WERI-Rb-1 (cell line): ENCODE data around the gene ARIH2.
A peak's percentile ranks its signal among the peaks of the same experiment; 100 is the strongest.

Experiments used
- DNase-seq: peaks from one replicate; pipeline ENCODE4 v3.0.0-alpha.2; 2020
- H3K27ac ChIP-seq: fragments of 250-450 bp; sonication (Bioruptor Pico); 2 replicates; pipeline ENCODE4 v1.5.1; 2020; ENCODE audit warnings: mild to moderate bottlenecking, moderate library complexity
- H3K27me3 ChIP-seq: fragments of 250-450 bp; sonication (Bioruptor Pico); 2 replicates; pipeline ENCODE4 v1.5.1; 2021; ENCODE audit warnings: mild to moderate bottlenecking, low read depth, moderate library complexity; ENCODE audit not compliant: insufficient read depth, severe bottlenecking
- H3K36me3 ChIP-seq: fragments of 250-450 bp; sonication (Bioruptor Pico); 2 replicates; pipeline ENCODE4 v1.5.1; 2020; ENCODE audit warnings: mild to moderate bottlenecking, moderate library complexity
- H3K4me3 ChIP-seq: 2 replicates; pipeline ENCODE4 v1.5.1; 2011; ENCODE audit warnings: low read depth, mild to moderate bottlenecking, control low read depth, low read length
- H3K9me3 ChIP-seq: fragments of 250-450 bp; sonication (Bioruptor Pico); 2 replicates; pipeline ENCODE4 v1.5.1; 2021; ENCODE audit warnings: mild to moderate bottlenecking, moderate library complexity; ENCODE audit not compliant: severe bottlenecking
- CTCF ChIP-seq: IDR thresholded peaks from 2 replicates; pipeline ENCODE4 v1.5.1; 2011; ENCODE audit warnings: low read depth, mild to moderate bottlenecking, control low read depth, inconsistent platforms, low read length

ARIH2 gene

GRCh38 chr3:48996640-48997039, 78.0 kb downstream of the ARIH2 start:
- no peaks in the 10 kb centered on the region for H3K27me3 ChIP-seq
- DNase-seq, result no peak
- TF ChIP-seq CTCF, result no peak
- H3K36me3 ChIP-seq, result peaks cover 23% of the 10 kb centered on the region
- H3K9me3 ChIP-seq, result no peaks in the 10 kb centered on the region
- H3K27ac ChIP-seq, result no peak overlapping the region
- no peak overlapping the region for H3K4me3 ChIP-seq

DNA sequence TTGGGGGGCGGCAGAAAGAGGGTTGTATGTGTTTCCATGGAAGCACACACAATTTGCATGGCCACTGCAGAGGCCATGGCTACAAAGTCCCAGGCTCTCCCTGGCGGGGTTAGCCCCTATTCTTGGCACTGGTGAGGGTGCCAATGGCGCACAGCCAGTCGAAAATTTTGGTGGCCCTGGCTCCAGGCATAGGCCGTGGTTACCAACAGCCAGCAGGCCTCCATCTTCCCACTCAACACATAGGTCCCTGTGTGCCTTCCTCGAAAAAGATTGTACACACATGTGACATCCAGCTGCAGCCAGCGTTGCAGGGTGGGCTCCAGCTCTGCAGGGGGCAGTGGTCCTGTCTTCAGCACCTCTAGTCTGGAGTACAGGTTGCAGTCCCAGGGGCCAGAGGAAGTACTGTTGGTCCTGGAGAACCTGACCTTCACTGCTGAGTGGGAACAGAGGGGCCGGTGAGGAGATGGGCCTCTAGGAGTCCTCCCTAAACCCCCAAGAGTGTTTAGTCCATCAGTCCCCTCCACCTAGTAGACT, 78.5 kb downstream of the ARIH2 start:
- TF ChIP-seq CTCF, result 0 out of 2 replicates have a peak, but pooled peaks have one; percentile 6

DNA sequence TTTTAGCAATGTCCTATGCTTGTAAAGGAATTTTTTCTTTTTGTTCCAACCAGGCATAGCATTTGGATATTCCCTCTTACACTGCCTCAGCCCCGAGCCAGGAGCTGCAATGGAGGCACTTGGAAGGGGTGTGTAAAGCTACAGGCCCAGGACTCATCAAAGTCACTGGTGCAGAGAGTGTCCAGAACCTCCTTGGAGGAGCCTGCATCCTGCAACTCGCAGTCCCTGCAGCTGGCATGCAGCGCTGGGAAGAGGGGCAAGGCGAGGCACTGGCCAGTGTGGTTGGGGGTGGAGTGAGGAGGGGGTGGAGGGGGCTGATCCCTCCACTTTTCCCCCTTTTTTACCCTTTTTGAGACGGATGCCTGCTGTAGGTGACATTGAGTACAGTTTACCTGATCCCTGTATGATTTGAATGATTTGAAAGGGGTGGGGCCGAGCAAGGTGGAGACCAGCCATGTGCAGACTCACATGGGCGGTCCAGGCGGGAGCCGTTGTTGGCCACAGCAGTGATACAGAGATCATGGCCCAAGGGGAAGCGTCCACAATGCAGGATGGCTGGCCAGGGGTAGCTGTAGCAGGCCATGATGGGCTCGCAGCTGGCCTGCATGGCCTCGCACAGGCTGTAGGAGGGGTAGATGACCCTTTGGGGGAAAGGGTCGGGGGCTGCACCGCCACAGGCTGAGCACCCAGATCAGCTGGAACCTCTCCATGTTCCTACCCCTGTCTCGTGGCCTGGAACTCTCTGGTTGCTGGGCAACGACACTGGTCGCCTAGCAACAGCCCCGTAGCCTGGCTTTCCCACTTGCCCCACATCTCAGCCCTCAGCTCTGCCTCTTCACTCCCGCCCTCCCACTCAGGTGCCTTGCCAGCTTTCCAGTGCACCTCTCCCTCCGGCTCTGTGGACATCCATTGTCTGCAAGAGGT, 79.3 kb downstream of the ARIH2 start:
- Histone ChIP-seq H3K27me3 (no peaks in the 10 kb centered on the region), H3K9me3 (no peaks in the 10 kb centered on the region), H3K36me3 (peaks cover 13% of the 10 kb centered on the region), H3K27ac (no peak overlapping the region), H3K4me3 (no peak overlapping the region)
- no peak for DNase-seq
- TF ChIP-seq CTCF, result no peak

More for the DNA sequence above, 78.5 kb downstream of the ARIH2 start:
- no peak for DNase-seq
- H3K36me3 ChIP-seq, result peaks cover 18% of the 10 kb centered on the region
- H3K4me3 ChIP-seq, result no peak overlapping the region
- no peaks in the 10 kb centered on the region for H3K9me3 ChIP-seq
- no peaks in the 10 kb centered on the region for H3K27me3 ChIP-seq
- no peak overlapping the region for H3K27ac ChIP-seq

- Histone ChIP-seq H3K27ac (peak overlapping the region; percentile 29; the same call in 1 of the 2 replicates), H3K36me3 (peaks cover 11% of the 10 kb centered on the region), H3K9me3 (no peaks in the 10 kb centered on the region), H3K27me3 (no peaks in the 10 kb centered on the region), H3K4me3 (no peak overlapping the region)
- no peak for TF ChIP-seq CTCF
- DNase-seq, result no peak
Observed at GRCh38 chr3:48999085-48999858, 80.6 kb downstream of the ARIH2 start.

DNA sequence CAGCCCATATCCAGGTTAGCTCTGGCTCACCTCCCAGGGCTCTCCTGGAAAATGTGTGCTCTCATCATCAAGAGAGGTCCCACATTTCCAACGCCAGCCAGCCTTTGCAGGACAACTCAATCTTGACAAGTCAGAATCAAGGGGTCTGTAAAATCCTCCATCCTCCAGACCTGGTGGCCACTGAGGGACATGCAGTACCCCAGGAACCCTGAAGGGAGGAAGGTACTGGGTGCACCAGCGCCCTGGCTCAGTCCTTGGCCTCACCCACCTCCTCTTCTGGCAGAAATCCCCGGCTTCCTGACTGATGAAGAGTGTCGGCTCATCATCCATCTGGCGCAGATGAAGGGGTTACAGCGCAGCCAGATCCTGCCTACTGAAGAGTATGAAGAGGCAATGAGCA, 82.5 kb downstream of the ARIH2 start:
- Histone ChIP-seq H3K27ac (0 out of 2 replicates have a peak overlapping the region, but pooled peaks have one; percentile 6), H3K27me3 (no peaks in the 10 kb centered on the region), H3K36me3 (peaks cover 4% of the 10 kb centered on the region), H3K4me3 (no peak overlapping the region), H3K9me3 (no peaks in the 10 kb centered on the region)
- 0 out of 2 replicates have a peak, but pooled peaks have one; percentile 4 for TF ChIP-seq CTCF
- DNase-seq, result no peak
